Mesodermal cell (in vitro differentiated cells): Measurements from ENCODE around the gene ANKS6.

ENCODE experiments used
- H3K27ac ChIP-seq: 2 replicates; pipeline ENCODE4 v1.7.0; 2013; ENCODE audit warnings: mild to moderate bottlenecking, low read depth, low read length, moderate library complexity; ENCODE audit not compliant: severe bottlenecking
- H3K36me3 ChIP-seq: 2 replicates; pipeline ENCODE4 v1.7.1; 2013; ENCODE audit warnings: mild to moderate bottlenecking, low read length, moderate library complexity; ENCODE audit not compliant: control insufficient read depth, insufficient read depth
- H3K4me1 ChIP-seq: one replicate; pipeline ENCODE4 v1.7.1; 2013; ENCODE audit warnings: mild to moderate bottlenecking, low read length; ENCODE audit not compliant: insufficient read depth, control insufficient read depth, poor library complexity, severe bottlenecking
- H3K4me3 ChIP-seq: 2 replicates; pipeline ENCODE4 v1.7.0; 2013; ENCODE audit warnings: low read length, control low read depth, mild to moderate bottlenecking; ENCODE audit not compliant: insufficient read depth, poor library complexity, severe bottlenecking; ENCODE audit errors: extremely low read depth
- H3K9me3 ChIP-seq: 2 replicates; pipeline ENCODE4 v1.7.1; 2013; ENCODE audit warnings: mild to moderate bottlenecking, low read length, moderate library complexity; ENCODE audit not compliant: control insufficient read depth
- WGBS, 2 experiments: methylation state at CpG; one replicate each; pipeline ENCODE4 v1.1.5; 2013; ENCODE audit warnings: missing lambda C conversion rate in 2 of 2; ENCODE audit not compliant: insufficient coverage in 2 of 2; 5-methylcytosine and 5-hydroxymethylcytosine counted together

The ANKS6 gene

GRCh38 chr9:98732091-98732490, 64.3 kb downstream of the ANKS6 start:
- Histone ChIP-seq H3K4me1 (no peaks in the 10 kb centered on the region), H3K9me3 (no peaks in the 10 kb centered on the region), H3K27ac (no peak overlapping the region), H3K4me3 (no peak overlapping the region), H3K36me3 (peaks cover 21% of the 10 kb centered on the region)
- WGBS, 2 experiments = 88 to 90% methylated on average over 10 of the region's 10 CpGs

GRCh38 chr9:98730871-98731270, 65.5 kb downstream of the ANKS6 start:
- Histone ChIP-seq H3K27ac (no peak overlapping the region), H3K36me3 (peaks cover 16% of the 10 kb centered on the region), H3K9me3 (no peaks in the 10 kb centered on the region), H3K4me3 (no peak overlapping the region), H3K4me1 (peaks cover 4% of the 10 kb centered on the region)
- 88 to 95% methylated on average over 3 to 5 of the region's 5 CpGs for WGBS, 2 experiments

- Histone ChIP-seq H3K36me3 (no peaks in the 10 kb centered on the region), H3K4me1 (peaks cover 4% of the 10 kb centered on the region), H3K27ac (no peak overlapping the region), H3K9me3 (no peaks in the 10 kb centered on the region), H3K4me3 (no peak overlapping the region)
- WGBS, 2 experiments = 90 to 92% methylated on average over 8 to 11 of the region's 11 CpGs
Measured at GRCh38 chr9:98728500-98728899, 67.9 kb downstream of the ANKS6 start.

GRCh38 chr9:98727428-98727827, 68.9 kb downstream of the ANKS6 start:
- WGBS, 2 experiments = 85 to 93% methylated on average over 7 of the region's 7 CpGs
- Histone ChIP-seq H3K4me1 (peaks cover 4% of the 10 kb centered on the region), H3K36me3 (no peaks in the 10 kb centered on the region), H3K9me3 (no peaks in the 10 kb centered on the region), H3K27ac (no peak overlapping the region), H3K4me3 (no peak overlapping the region)

GRCh38 chr9:98726735-98727134, 69.6 kb downstream of the ANKS6 start:
- H3K4me3 ChIP-seq = no peak overlapping the region
- 76 to 93% methylated on average over 2 to 3 of the region's 5 CpGs for WGBS, 2 experiments
- H3K9me3 ChIP-seq = no peaks in the 10 kb centered on the region
- peaks cover 4% of the 10 kb centered on the region for H3K4me1 ChIP-seq
- H3K27ac ChIP-seq = no peak overlapping the region
- H3K36me3 ChIP-seq = no peaks in the 10 kb centered on the region

- Histone ChIP-seq H3K4me3 (no peak overlapping the region), H3K36me3 (no peaks in the 10 kb centered on the region), H3K27ac (no peak overlapping the region), H3K9me3 (no peaks in the 10 kb centered on the region), H3K4me1 (peaks cover 4% of the 10 kb centered on the region)
- 69 to 81% methylated on average over 3 of the region's 5 CpGs for WGBS, 2 experiments
Measured at GRCh38 chr9:98724810-98725530, 71.4 kb downstream of the ANKS6 start.

- H3K9me3 ChIP-seq = no peaks in the 10 kb centered on the region
- H3K4me3 ChIP-seq = no peak overlapping the region
- no peaks in the 10 kb centered on the region for H3K36me3 ChIP-seq
- no peak overlapping the region for H3K27ac ChIP-seq
- peaks cover under 1% of the 10 kb centered on the region for H3K4me1 ChIP-seq
- 83 to 89% methylated on average over 2 of the region's 2 CpGs for WGBS, 2 experiments
Measured at GRCh38 chr9:98721643-98722042, 74.7 kb downstream of the ANKS6 start.

GRCh38 chr9:98720402-98720801, 76.0 kb downstream of the ANKS6 start:
- H3K9me3 ChIP-seq = no peaks in the 10 kb centered on the region
- 63 to 81% methylated on average over 1 to 2 of the region's 4 CpGs for WGBS, 2 experiments
- H3K4me3 ChIP-seq = no peak overlapping the region
- no peaks in the 10 kb centered on the region for H3K36me3 ChIP-seq
- H3K4me1 ChIP-seq = no peaks in the 10 kb centered on the region
- no peak overlapping the region for H3K27ac ChIP-seq

- Histone ChIP-seq H3K4me3 (no peak overlapping the region), H3K9me3 (no peaks in the 10 kb centered on the region), H3K27ac (no peak overlapping the region), H3K4me1 (no peaks in the 10 kb centered on the region), H3K36me3 (no peaks in the 10 kb centered on the region)
- WGBS, 2 experiments = 86 to 92% methylated on average over 1 to 2 of the region's 2 CpGs
Measured at GRCh38 chr9:98719055-98719454, 77.3 kb downstream of the ANKS6 start.

- H3K4me1 ChIP-seq = no peaks in the 10 kb centered on the region
- no peaks in the 10 kb centered on the region for H3K9me3 ChIP-seq
- no peak overlapping the region for H3K27ac ChIP-seq
- no peaks in the 10 kb centered on the region for H3K36me3 ChIP-seq
- no peak overlapping the region for H3K4me3 ChIP-seq
- 40 to 83% methylated on average over 1 of the region's 1 CpG for WGBS, 2 experiments
Measured at GRCh38 chr9:98714833-98715232, 81.5 kb downstream of the ANKS6 start.

- H3K9me3 ChIP-seq = no peaks in the 10 kb centered on the region
- no peaks in the 10 kb centered on the region for H3K36me3 ChIP-seq
- H3K4me3 ChIP-seq = no peak overlapping the region
- peaks cover 2% of the 10 kb centered on the region for H3K4me1 ChIP-seq
- no peak overlapping the region for H3K27ac ChIP-seq
Measured at GRCh38 chr9:98712987-98713386, 83.4 kb downstream of the ANKS6 start.
